ENCODE results near the gene GMNN.
"Not testable (repeated sequence)": the region's sequence is repeated elsewhere in the genome, so short reads cannot be mapped to it uniquely, and the experiment has no call there.

Gene GMNN

DNA sequence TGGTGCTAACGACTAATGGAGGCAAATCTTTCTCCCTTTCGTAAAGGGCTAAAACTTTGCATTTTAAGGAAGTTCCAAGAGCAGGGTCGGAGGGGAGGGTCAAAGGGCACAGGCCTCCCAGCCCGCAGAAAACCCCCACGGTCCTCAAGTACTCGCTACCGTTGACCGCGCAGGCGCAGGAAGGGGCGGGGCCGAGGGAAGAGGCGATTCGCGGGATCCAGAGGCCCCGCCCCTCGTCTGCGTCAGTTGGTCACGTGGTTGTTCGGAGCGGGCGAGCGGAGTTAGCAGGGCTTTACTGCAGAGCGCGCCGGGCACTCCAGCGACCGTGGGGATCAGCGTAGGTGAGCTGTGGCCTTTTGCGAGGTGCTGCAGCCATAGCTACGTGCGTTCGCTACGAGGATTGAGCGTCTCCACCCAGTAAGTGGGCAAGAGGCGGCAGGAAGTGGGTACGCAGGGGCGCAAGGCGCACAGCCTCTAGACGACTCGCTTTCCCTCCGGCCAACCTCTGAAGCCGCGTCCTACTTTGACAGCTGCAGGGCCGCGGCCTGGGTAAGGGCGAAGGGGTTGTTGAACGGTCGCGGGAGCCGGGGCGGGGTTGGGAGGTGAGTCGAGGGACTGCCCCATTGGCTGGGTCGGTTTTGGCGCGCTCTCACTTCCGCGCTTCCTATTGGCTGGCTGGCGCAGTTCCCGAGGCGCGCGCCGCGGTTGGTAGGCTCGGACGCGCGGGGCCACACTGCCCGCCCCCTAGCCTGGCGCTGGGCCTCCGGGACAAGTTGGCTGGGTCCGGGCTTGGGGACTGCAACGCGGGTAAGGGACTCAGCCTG, at the start of gene GMNN:
Gene GMNN (plus strand): TSS at position 242 of the 824 bp plus-strand sequence. CDS start 2,310 bp downstream, outside the sequence.
- peak; percentile 99 for DNase-seq

DNA sequence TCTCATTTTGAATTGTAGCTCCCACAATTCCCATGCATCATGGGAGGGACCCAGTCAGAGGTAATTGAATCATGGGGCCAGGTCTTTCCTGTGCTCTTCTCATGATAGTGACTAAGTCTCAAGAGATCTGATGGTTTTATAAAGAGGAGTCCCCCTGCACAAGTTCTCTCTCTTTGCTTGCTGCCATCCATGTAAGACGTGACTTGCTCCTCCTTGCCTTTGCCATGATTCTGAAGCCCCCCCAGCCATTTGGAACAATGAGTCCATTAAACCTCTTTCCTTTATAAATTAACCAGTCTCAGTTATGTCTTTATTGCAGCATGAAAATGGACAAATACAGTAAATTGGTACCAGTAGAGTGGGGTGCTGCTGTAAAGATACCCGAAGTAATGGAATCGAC, 44.1 kb upstream of the GMNN start:
- DNase-seq, result not testable (repeated sequence)

DNA sequence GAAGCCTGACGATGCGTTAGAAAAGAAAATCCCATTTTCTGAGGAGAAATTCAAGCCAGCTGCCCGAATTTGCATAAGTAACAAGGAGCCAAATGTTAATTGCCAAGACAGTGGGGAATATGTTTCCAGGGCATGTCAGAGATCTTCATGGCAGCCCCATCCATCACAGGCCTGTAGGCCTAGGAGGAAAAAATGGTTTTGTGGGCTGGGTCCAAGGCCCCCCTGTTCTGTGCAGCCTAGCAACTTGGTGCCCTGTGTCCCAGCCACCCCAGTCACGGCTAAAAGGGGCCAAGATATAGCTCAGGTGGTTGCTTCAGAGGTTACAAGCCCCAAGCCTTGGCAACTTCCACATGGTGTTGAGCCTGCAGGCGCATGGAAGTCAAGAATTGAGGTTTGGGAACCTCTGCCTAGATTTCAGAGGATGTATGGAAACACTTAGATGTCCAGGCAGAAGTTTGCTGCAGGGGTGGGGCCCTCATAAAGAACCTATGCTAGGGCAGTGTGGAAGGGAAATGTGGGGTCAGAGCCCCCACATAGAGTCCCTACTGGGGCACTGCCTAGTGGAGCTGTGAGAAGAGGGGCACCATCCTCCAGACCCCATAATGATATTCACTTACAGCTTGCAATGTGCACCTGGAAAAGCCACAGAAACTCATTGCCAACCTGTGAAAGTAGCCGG, 43.1 kb upstream of the GMNN start:
- DNase-seq, result not testable (repeated sequence)

DNA sequence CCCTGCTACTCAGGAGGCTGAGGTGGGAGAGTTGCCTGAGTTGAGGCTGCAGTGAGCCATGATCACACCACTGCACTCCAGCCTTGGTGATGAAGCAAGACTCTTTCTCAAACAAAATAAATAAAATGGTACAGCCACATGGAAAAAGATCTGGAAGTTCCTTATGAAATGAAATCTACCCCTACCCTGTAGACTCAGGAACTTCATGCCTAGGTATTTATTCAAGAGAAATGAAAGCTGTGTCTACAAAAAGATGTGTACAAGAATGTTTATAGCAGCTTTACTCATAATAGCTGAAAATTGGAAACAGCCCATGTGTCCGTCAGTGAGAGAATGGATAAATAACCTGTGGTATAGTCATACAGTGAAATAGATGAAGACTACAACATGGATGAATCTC, 40.6 kb upstream of the GMNN start:
- no peak for DNase-seq

DNA sequence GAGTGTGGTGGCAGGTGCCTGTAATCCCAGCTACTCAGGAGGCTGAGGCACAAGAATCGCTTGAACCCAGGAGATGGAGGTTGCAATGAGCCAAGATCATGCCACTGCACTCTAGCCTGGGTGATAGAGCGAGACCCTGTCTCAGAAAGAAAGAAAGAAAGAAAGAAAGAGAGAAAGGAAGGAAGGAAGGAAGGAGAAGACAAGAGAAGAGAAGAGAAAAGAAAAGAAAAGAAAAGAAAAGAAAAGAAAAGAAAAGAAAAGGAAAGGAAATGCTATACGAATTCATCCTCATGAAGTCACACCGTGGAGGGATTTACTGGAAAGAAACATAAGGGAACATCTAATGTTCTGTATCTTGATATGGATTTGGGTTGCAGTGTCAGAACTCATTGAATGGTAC, 40.0 kb upstream of the GMNN start:
- DNase-seq, result not testable (repeated sequence)

DNA sequence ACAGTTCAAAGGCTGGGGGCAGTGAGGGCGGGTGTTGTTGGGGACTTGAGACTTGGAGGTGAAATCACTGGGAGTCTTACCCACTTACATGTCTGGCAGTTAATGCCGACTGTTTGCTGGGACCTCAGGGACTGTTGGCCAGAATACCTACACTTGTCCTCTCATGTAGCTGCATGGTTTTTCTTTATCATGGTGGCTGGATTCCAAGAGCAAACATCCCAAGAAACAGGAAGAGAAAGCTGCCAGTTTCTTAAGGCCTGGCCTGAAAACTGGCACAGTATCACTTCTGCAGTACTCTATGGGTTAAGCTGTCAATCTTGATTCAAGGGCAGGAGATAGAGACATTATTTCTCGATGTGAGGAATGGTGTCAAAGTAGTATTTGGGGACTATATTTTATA, 36.0 kb upstream of the GMNN start:
- no peak for DNase-seq

DNA sequence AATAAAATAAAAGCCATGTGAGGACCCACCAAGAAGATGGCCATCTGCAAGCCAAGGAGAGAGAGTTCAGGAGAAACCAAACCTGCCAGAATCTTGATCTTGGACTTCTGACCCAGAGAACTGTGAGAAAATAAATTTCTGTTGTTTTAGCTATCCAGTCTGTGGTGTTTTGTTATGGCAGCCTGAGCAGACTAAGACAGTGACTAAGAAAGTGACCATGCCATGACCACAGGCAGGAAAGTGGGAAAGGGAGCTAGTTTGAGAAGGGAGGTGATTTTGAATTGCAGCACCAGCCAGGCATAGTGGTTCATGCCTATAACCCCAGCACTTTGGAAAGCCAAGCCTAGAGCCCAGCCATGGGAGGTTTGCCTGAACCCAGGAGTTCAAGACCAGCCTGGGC, 33.9 kb upstream of the GMNN start:
- no peak for DNase-seq

DNA sequence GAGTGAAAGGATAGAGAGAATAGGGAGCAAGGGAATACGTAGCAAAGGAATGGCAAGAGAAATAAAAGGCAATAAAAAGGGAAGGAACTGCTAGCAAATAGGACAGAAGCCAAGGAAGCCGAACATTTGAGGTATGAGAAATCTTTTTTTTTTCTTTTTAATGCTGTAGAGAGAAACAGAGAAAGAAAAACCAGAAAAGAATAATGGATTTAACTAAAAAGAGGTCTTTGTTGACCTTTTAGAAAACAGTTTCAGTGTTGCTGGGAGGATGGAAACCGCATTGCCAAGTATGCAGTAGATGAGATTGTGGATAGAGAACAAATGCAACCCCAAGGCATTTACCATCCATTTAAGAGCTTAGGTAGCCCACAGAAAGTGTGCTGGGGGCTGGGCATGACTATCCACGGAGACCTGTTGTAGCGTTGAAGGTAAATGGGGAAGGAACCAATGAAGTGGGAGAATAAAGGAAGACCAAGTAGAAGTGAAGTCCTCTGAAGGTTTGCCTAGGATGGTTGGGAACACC, 32.5 kb upstream of the GMNN start:
- no peak for DNase-seq

DNA sequence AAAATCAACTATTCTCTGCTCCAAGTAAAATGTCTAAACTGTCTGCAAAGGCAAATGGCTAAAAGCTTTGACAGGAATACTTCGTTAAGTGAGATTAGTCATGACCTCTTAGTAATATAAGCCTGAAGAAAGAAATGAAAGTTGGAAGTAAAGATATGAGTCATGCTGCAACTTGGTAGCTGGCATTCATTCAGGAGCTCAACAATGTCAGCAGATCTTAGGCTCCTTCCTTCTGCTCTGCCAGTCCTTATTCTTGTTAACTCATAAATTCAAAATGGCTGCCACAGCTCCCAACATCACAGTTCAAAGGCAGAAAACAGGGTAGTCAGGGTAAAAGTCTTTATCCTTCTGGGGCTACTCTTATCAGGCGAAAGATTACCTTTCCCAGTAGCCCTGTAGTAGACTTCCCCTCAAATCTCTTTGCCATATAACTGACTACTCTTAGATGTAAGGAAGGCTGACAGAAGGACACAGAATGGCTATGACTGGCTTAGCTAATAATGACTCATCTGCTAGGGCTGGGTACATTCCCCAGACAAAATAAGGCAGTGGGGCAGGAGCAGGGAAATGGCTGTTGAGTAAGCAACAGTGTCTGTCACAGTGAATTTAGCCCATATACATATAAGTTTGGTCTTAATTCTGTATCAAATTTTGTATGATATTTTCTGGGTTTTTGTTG, 31.3 kb upstream of the GMNN start:
- peak; percentile 85 for DNase-seq

DNA sequence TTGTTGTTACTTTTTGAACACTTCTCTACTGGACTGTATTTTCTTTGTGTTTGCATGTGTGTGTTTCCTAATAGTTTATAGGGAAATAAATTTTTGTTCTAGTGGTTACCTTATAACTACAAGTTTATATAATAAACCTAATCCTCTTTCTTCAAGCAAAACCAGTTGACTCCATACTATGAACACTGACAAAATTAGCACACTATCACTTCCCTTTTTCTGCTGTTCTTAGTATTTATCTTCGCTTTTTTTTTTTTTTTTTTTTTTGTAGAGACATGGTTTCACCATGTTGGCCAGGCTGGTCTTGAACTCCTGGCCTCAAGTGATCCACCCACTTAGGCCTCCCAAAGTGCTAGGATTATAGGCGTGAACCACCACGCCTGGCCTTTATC, 30.8 kb upstream of the GMNN start:
- no peak for DNase-seq

DNA sequence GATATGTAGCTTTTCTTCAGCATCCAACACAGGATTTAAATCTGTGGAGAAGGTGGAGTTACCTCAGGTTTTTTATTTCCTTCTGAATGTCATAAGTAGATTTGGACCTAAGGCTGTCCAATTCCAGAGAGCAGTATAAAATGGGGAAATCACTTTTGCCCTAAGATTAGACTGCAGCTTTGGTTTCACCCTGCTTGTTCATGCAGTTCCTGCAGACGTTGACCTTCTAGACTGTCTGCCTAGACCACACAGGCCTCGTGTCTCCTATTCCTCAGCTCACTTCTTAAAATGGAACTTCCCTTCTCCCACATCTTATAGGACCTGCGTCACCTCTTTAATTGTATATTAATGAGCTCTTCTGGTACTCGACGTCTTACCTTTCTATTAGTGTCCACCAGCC, 29.8 kb upstream of the GMNN start:
- DNase-seq, result no peak

DNA sequence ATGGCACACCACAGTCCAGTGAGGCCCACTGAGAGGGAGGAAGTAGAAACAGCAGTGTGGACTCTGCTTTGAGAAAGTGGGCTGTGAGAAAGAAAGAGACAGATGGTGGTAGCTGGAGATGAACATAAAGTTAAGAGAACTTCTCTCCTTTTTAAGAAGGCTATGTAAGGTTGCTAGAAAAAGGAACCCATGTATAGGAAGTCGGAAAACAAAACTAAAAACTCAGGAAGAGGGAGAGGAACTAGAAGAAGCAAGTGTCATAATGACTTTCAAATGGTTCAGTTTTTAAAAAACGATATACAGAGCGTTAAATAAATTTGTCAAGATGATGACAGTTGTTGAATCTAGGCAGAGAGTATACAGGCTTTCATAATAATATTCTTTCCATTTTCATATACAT, 25.4 kb upstream of the GMNN start:
- no peak for DNase-seq

DNA sequence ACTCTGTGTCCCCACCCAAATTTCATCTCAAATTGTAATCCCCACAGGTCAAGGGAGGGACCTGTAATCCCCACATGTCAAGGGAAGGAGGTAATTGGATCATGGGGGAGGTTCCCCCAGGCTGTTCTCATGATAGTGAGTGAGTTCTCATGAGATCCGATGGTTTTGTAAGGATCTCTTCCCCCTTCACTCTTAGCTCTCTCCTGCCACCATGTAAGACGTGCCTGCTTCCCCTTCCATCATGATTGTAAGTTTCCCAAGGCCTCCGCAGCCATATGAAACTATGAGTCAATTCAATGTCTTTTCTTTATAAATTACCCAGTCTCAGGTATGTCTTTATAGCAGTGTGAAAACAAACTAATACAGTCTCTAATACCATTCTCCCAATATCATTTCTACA, 23.9 kb upstream of the GMNN start:
- DNase-seq, result not testable (repeated sequence)

DNA sequence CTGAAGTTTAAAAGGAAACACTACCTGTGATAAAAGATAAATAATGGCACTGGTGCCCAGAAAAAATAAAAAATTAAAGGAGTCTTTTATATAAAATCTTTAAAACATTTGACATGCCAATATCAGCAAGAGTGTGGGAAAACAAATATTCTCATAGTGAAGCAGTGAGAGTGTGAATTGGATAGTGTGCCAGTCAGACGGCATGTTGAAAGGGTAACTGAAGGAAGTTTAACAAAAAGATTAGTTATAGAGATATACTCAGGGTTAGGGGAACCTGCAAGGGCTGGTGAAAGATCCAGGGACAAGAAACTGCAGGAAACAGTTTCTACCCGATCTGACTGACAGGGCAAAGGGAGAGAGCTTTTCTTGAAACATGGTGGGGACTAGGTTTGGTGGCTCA, 22.2 kb upstream of the GMNN start:
- DNase-seq, result no peak

DNA sequence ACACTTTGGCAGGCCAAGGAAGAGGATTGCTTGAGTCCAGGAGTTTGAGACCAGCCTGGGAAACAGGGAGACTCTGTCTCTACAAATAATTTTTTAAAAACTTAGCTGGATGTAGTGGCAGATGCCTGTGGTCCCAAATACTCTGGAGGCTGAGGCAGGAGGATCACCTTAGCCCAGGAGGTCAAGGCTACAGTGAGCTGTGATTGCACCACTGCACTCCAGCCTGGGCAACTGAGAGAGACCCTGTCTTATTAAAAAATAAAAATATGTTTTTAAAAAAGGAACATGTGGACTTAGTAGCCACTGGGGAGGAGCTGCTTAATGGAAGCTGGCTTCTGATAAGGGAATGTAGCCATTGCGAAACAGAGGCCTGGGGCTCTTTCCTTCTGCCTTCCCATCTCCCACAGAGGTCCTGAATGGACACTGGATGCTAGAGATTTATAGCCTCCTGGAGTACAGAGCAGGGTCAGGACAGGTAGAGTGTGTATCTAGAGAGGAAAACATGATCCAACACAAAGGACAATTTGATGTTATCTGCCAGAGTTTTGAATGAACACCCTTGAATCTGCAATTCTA, 21.7 kb upstream of the GMNN start:
- no peak for DNase-seq

DNA sequence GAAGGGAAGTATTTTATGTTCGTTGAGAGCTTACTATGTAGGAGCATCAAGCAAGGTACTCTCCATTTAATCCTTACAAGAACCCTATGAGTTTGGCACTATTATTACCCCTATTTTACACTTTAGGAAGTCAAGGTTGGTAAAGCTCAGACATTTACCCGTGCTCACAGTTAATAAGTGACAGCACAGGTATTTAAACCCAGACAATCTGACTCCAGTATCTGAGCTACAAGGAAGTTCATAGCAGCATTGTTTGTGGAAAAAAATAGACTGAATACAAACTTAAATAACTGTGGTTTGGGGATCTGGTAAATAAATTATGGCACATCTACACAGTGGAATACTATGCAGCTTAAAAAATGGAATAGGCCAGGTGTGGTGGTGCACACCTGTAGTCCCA, 21.2 kb upstream of the GMNN start:
- DNase-seq, result no peak

DNA sequence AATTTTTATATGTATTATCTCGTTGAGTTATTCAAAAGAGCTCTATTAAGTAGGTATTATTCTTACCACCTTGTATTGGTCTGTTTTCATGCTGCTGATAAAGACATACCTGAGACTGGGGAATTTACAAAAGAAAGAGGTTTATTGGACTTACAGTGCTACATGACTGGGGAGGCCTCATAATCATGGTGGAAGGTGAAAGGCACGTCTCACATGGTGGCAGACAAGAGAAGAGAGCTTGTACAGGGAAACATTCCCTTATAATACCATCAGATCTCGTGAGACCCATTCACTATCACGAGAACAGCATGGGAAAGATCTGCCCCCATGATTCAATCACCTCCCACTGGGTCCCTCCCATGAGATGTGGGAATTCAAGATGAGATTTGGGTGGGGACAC, 20.4 kb upstream of the GMNN start:
- not testable (repeated sequence) for DNase-seq

DNA sequence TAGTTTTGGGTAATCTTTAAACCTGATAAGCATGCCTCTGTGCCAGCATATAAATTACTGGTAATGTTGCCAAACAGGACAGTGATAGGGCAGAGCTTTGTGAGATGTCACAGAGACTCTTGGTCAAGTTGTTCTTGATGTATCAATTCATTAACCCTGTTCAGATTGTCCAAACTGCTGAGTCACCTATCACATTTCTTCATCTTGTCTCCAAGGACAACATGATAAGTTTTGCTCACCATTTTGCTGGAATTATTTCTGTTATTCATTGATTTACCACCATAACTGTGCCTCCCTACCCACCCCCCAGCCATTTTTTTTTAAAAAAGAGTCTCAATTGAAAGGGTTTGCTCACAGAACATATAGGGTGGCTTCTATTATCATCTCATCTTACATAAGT, 19.5 kb upstream of the GMNN start:
- no peak for DNase-seq

DNA sequence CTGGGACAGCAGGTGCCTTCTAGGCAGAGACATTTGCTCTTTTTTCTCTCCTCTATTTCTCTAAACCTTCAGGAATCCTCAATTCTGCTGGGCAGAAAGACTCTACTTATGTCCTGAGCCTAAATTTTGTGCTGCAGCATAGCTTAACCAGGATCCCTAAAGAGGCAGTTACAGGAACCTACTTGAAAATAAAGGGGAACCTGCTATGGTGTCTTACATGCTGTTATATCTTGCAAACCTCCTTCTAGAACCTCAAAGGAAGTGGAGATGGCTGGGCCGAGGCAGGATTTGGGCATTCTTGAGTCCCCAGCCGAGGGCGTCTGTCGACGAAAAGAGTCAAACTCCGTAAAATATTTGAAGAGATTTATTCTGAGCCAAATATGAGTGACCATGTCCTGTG, 17.1 kb upstream of the GMNN start:
- no peak for DNase-seq

DNA sequence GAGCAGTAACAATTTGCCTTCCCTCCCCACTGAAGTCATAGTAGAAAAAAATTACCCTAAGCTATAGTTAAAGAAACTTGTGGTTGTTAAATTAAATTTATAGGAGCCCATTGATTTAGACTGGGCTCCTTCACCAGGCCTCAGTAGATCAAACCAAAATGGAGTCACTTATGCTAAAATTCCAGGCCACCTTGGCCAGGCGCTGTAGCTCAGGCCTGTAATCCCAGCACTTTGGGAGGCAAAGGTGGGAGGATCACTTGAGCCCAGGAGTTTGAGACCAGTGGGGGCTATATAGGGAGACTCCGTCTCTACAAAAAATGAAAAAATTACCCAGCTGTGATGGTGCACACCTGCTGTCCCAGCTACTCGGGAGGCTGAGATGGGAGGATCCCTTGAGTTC, 15.0 kb upstream of the GMNN start:
- DNase-seq, result no peak

DNA sequence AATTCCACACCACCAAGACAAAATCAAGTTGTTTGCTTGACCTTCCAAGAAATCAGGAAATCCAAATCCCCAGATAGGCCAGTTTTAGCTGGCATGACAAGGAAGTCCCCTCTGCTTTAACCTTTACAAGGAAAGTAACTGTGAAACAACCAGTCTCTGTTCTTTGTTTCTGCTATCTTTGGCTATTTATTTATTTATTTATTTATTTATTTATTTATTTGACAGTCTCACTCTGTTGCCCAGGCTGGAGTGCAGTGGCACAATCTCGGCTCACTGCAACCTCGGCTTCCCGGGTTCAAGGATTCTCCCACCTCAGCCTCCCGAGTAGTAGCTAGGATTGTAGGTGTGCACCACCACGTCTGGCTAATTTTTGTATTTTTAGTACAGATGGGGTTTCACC, 14.5 kb upstream of the GMNN start:
- no peak for DNase-seq

DNA sequence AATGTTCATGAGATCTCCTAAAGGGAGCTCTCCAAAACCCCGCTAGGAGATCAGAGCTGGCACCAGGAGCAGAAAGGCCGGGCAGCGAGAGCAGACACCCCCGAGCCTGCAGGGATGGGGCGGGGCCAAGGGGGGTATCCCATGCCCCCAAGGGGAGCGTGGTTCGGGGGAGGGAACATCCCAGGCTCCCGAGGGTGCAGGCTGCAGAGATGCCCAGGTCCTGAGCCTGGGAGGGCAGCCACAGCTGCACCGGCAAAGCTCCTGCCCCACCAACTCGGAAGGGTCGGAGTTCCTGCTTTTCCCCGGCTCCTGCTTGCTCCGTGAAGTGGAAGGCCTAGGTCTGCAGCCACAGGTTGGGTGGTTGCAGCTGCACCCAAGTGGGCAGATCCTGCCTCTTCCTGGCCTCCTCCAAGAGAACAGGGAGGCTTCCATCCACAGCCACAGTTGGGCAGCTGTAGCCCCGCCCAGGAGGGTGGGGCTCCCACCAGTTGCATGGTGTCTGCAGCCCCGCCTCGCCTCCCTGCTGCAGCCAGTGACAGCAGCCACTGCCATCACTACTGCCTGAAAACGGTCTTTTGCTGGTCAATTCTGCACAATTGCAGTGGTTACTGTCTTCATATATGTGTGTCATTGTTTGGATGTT, 13.4 kb upstream of the GMNN start:
- DNase-seq, result no peak

DNA sequence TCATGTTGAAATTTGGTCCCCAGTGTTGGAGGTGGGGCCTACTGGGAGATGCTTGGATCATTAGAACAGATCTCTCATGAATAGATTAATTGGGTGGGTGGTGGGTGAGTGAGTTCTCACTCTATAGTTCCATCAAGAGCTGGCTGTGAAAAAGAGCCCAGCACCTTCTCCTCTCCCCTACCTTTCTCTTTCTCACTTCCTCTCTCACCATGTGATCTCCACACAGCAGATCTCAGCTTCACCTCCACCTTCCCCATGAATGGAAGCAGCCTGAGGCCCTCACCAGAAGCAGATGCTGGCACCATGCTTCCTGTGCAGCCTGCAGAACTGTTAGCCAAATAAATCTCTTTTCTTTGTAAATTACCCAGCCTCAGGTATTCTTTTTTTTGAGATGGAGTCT, 12.9 kb upstream of the GMNN start:
- DNase-seq, result no peak

Measured in activated CD4-positive, alpha-beta T cell treated with anti-CD3 and anti-CD28 coated beads, Interleukin-2, Interleukin-6, amounts not matched to agents 100 ng/mL and 50 ng/mL, durations not matched to agents 16 hours and 8 hours (primary cell).